ENCODE data around the gene GAS2L1. TPM values are rescaled to one million over a fixed set of nuclear protein-coding genes. Genes with fewer than 3 reads are reported as not detected.

GAS2L1 gene
- polyA plus RNA-seq, 1 donor from 2014 or later: 0.77 TPM

DNA sequence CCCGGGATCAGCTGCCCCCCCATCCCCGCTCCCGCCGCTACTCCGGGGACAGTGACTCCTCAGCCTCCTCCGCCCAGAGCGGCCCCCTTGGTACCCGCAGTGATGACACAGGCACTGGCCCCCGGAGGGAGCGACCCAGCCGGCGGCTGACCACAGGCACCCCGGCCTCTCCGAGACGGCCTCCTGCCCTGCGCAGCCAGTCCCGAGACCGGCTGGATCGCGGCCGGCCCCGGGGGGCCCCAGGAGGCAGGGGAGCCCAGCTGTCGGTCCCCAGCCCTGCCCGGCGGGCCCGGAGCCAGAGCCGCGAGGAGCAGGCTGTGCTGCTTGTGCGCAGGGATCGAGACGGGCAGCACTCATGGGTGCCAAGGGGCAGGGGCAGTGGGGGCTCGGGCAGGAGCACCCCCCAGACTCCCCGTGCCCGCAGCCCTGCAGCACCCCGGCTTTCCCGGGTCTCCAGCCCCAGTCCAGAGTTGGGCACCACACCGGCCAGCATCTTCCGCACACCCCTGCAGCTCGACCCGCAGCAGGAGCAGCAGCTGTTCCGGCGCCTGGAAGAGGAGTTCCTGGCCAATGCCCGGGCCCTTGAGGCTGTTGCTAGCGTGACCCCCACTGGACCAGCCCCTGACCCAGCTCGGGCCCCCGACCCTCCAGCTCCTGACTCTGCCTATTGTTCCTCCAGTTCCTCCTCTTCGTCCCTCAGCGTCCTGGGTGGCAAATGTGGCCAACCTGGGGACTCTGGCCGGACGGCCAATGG is 5.2 kb downstream of the GAS2L1 start:
- no peak overlapping the region for H2AFZ ChIP-seq (ENCODE audit: low read depth, low read length)
- H3K27ac ChIP-seq (ENCODE audit: low read length): no peak overlapping the region
- H4K20me1 ChIP-seq (ENCODE audit: insufficient read depth): no peaks in the 10 kb centered on the region
- no peaks in the 10 kb centered on the region for H3F3A ChIP-seq (ENCODE audit: insufficient read depth, low read length, poor library complexity, severe bottlenecking)
- H3K9ac ChIP-seq (ENCODE audit: low read length): no peak overlapping the region
- no peaks in the 10 kb centered on the region for H3K79me2 ChIP-seq (replicated peaks; ENCODE audit: insufficient read depth, low read length)
- no peaks in the 10 kb centered on the region for H3K36me3 ChIP-seq (ENCODE audit: insufficient read depth, low read length)
- H3K4me3 ChIP-seq (ENCODE audit: low read length): no peak overlapping the region
- no peaks in the 10 kb centered on the region for H3K9me3 ChIP-seq (ENCODE audit: low read length)
- H3K4me2 ChIP-seq (ENCODE audit: low read length): no peak overlapping the region
- TF ChIP-seq EP300 (conservative IDR thresholded peaks at IDR 0.05; ENCODE audit: poor library complexity, severe bottlenecking) (no peak), MXI1 (conservative IDR thresholded peaks at IDR 0.05; ENCODE audit: poor library complexity, severe bottlenecking) (no peak), POLR2AphosphoS5 (IDR thresholded peaks at IDR 0.05) (no peak), SMC3 (conservative IDR thresholded peaks at IDR 0.05; ENCODE audit: poor library complexity) (no peak), EZH2 (IDR thresholded peaks at IDR 0.05; ENCODE audit: borderline replicate concordance, insufficient read depth, low read length, poor library complexity, severe bottlenecking) (no peak), TAF1 (IDR thresholded peaks at IDR 0.05; ENCODE audit: low read depth) (no peak), RAD21 (conservative IDR thresholded peaks at IDR 0.05) (no peak), REST (IDR thresholded peaks at IDR 0.05; ENCODE audit: borderline replicate concordance) (no peak)
- TF ChIP-seq, protein P1, sequence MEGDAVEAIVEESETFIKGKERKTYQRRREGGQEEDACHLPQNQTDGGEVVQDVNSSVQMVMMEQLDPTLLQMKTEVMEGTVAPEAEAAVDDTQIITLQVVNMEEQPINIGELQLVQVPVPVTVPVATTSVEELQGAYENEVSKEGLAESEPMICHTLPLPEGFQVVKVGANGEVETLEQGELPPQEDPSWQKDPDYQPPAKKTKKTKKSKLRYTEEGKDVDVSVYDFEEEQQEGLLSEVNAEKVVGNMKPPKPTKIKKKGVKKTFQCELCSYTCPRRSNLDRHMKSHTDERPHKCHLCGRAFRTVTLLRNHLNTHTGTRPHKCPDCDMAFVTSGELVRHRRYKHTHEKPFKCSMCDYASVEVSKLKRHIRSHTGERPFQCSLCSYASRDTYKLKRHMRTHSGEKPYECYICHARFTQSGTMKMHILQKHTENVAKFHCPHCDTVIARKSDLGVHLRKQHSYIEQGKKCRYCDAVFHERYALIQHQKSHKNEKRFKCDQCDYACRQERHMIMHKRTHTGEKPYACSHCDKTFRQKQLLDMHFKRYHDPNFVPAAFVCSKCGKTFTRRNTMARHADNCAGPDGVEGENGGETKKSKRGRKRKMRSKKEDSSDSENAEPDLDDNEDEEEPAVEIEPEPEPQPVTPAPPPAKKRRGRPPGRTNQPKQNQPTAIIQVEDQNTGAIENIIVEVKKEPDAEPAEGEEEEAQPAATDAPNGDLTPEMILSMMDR (IDR thresholded peaks at IDR 0.05; ENCODE audit: poor library complexity, severe bottlenecking): no peak
- H3K27me3 ChIP-seq (ENCODE audit: insufficient read depth, low read depth, low read length): peaks cover 41% of the 10 kb centered on the region
- no peaks in the 10 kb centered on the region for H3K9me2 ChIP-seq (ENCODE audit: insufficient read depth, low read length)

GRCh38 chr22:29312218-29313125 is 6.0 kb downstream of the GAS2L1 start:
- Histone ChIP-seq H2AFZ (ENCODE audit: low read depth, low read length) (no peak overlapping the region), H3K9me3 (ENCODE audit: low read length) (no peaks in the 10 kb centered on the region), H3F3A (ENCODE audit: insufficient read depth, low read length, poor library complexity, severe bottlenecking) (no peaks in the 10 kb centered on the region), H3K4me2 (ENCODE audit: low read length) (no peak overlapping the region), H3K36me3 (ENCODE audit: insufficient read depth, low read length) (no peaks in the 10 kb centered on the region), H3K79me2 (replicated peaks; ENCODE audit: insufficient read depth, low read length) (no peaks in the 10 kb centered on the region), H3K9ac (ENCODE audit: low read length) (no peak overlapping the region), H3K27me3 (ENCODE audit: insufficient read depth, low read depth, low read length) (peaks cover 44% of the 10 kb centered on the region), H3K9me2 (ENCODE audit: insufficient read depth, low read length) (no peaks in the 10 kb centered on the region), H4K20me1 (ENCODE audit: insufficient read depth) (no peaks in the 10 kb centered on the region), H3K4me3 (ENCODE audit: low read length) (no peak overlapping the region), H3K27ac (ENCODE audit: low read length) (no peak overlapping the region)
- TF ChIP-seq, protein P1 (IDR thresholded peaks at IDR 0.05; ENCODE audit: poor library complexity, severe bottlenecking): no peak
- TF ChIP-seq RAD21 (conservative IDR thresholded peaks at IDR 0.05) (no peak), TAF1 (IDR thresholded peaks at IDR 0.05; ENCODE audit: low read depth) (no peak), POLR2AphosphoS5 (IDR thresholded peaks at IDR 0.05) (no peak), EP300 (conservative IDR thresholded peaks at IDR 0.05; ENCODE audit: poor library complexity, severe bottlenecking) (no peak), SMC3 (conservative IDR thresholded peaks at IDR 0.05; ENCODE audit: poor library complexity) (no peak), EZH2 (IDR thresholded peaks at IDR 0.05; ENCODE audit: borderline replicate concordance, insufficient read depth, low read length, poor library complexity, severe bottlenecking) (no peak), MXI1 (conservative IDR thresholded peaks at IDR 0.05; ENCODE audit: poor library complexity, severe bottlenecking) (no peak), REST (IDR thresholded peaks at IDR 0.05; ENCODE audit: borderline replicate concordance) (no peak)
